Stimulated activated memory B cell treated with anti-CD40 and anti-IgM and Interleukin-4, amounts not matched to agents 10 μg/mL and 1 μg/mL and 100 μg/mL, for 72 hours (primary cell): ENCODE measurements around the gene CHRNE.
"Not testable (repeated sequence)": the region's sequence is repeated elsewhere in the genome, so short reads cannot be mapped to it uniquely, and the experiment has no call there.

Source experiments
- ATAC-seq: fragments of 150-1000 bp; cut with Tn5 transposase; 2 replicates; pipeline ENCODE4 v1.10.0; 2021
- H3K27ac Mint-ChIP-seq: one replicate; pipeline ENCODE4 v1.8.0; 2022; ENCODE audit warnings: mild to moderate bottlenecking, mixed read lengths
- H3K27me3 Mint-ChIP-seq: one replicate; pipeline ENCODE4 v1.8.0; 2022; ENCODE audit warnings: mixed read lengths
- H3K36me3 Mint-ChIP-seq: one replicate; pipeline ENCODE4 v1.8.0; 2022; ENCODE audit warnings: mixed read lengths
- H3K4me1 Mint-ChIP-seq: one replicate; pipeline ENCODE4 v1.8.0; 2022; ENCODE audit warnings: mixed read lengths
- H3K4me3 Mint-ChIP-seq: one replicate; pipeline ENCODE4 v1.8.0; 2022; ENCODE audit warnings: mild to moderate bottlenecking, moderate library complexity, mixed read lengths
- H3K9me3 Mint-ChIP-seq: one replicate; pipeline ENCODE4 v1.8.0; 2022; ENCODE audit warnings: mixed read lengths

Gene CHRNE

GRCh38 chr17:4891411-4892410, 11.2 kb downstream of the CHRNE start:
- ATAC-seq: no peak
- no peaks in the 10 kb centered on the region for H3K27me3 Mint-ChIP-seq
- no peak overlapping the region for H3K4me3 Mint-ChIP-seq
- H3K9me3 Mint-ChIP-seq: no peaks in the 10 kb centered on the region
- H3K4me1 Mint-ChIP-seq: no peaks in the 10 kb centered on the region
- peaks cover 80% of the 10 kb centered on the region for H3K36me3 Mint-ChIP-seq
- no peak overlapping the region for H3K27ac Mint-ChIP-seq

- Mint-ChIP-seq H3K27ac (no peak overlapping the region), H3K9me3 (no peaks in the 10 kb centered on the region), H3K4me3 (no peak overlapping the region), H3K27me3 (no peaks in the 10 kb centered on the region), H3K36me3 (peaks cover 63% of the 10 kb centered on the region), H3K4me1 (no peaks in the 10 kb centered on the region)
- no peak for ATAC-seq
Measured at GRCh38 chr17:4887581-4887980, 15.3 kb downstream of the CHRNE start.

GRCh38 chr17:4886830-4887229, 16.1 kb downstream of the CHRNE start:
- Mint-ChIP-seq H3K4me1 (peaks cover 4% of the 10 kb centered on the region), H3K27ac (peak overlapping the region; percentile 20), H3K36me3 (peaks cover 58% of the 10 kb centered on the region), H3K27me3 (no peaks in the 10 kb centered on the region), H3K4me3 (no peak overlapping the region), H3K9me3 (no peaks in the 10 kb centered on the region)
- no peak for ATAC-seq

GRCh38 chr17:4884489-4884888, 18.4 kb downstream of the CHRNE start:
- H3K27ac Mint-ChIP-seq: no peak overlapping the region

GRCh38 chr17:4881761-4882555, 20.9 kb downstream of the CHRNE start:
- no peak overlapping the region for H3K27ac Mint-ChIP-seq
- peaks cover 54% of the 10 kb centered on the region for H3K36me3 Mint-ChIP-seq
- peaks cover 16% of the 10 kb centered on the region for H3K4me1 Mint-ChIP-seq
- no peaks in the 10 kb centered on the region for H3K27me3 Mint-ChIP-seq
- peak; percentile 84 for ATAC-seq
- H3K4me3 Mint-ChIP-seq: no peak overlapping the region
- no peaks in the 10 kb centered on the region for H3K9me3 Mint-ChIP-seq

More at GRCh38 chr17:4884489-4884888, 18.4 kb downstream of the CHRNE start:
- no peaks in the 10 kb centered on the region for H3K27me3 Mint-ChIP-seq
- no peaks in the 10 kb centered on the region for H3K9me3 Mint-ChIP-seq
- peaks cover 10% of the 10 kb centered on the region for H3K4me1 Mint-ChIP-seq
- no peak overlapping the region for H3K4me3 Mint-ChIP-seq
- no peak for ATAC-seq
- peaks cover 49% of the 10 kb centered on the region for H3K36me3 Mint-ChIP-seq

- Mint-ChIP-seq H3K36me3 (peaks cover 43% of the 10 kb centered on the region), H3K4me1 (peaks cover 16% of the 10 kb centered on the region), H3K4me3 (no peak overlapping the region), H3K27ac (no peak overlapping the region), H3K27me3 (no peaks in the 10 kb centered on the region), H3K9me3 (no peaks in the 10 kb centered on the region)
- ATAC-seq: no peak
Measured at GRCh38 chr17:4880857-4881256, 22.0 kb downstream of the CHRNE start.

- H3K27me3 Mint-ChIP-seq: no peaks in the 10 kb centered on the region
- no peak overlapping the region for H3K27ac Mint-ChIP-seq
Measured at GRCh38 chr17:4879601-4880000, 23.3 kb downstream of the CHRNE start.

GRCh38 chr17:4877089-4877488, 25.8 kb downstream of the CHRNE start:
- Mint-ChIP-seq H3K27ac (no peak overlapping the region), H3K4me3 (no peak overlapping the region), H3K9me3 (no peaks in the 10 kb centered on the region), H3K36me3 (peaks cover 41% of the 10 kb centered on the region), H3K4me1 (peaks cover 14% of the 10 kb centered on the region), H3K27me3 (no peaks in the 10 kb centered on the region)
- ATAC-seq: no peak

More at GRCh38 chr17:4879601-4880000, 23.3 kb downstream of the CHRNE start:
- no peaks in the 10 kb centered on the region for H3K9me3 Mint-ChIP-seq
- no peak overlapping the region for H3K4me3 Mint-ChIP-seq
- H3K4me1 Mint-ChIP-seq: peaks cover 16% of the 10 kb centered on the region
- peaks cover 31% of the 10 kb centered on the region for H3K36me3 Mint-ChIP-seq
- no peak for ATAC-seq

- H3K9me3 Mint-ChIP-seq: no peaks in the 10 kb centered on the region
- ATAC-seq: no peak
- no peaks in the 10 kb centered on the region for H3K27me3 Mint-ChIP-seq
- H3K4me1 Mint-ChIP-seq: no peaks in the 10 kb centered on the region
- H3K36me3 Mint-ChIP-seq: peaks cover 12% of the 10 kb centered on the region
- no peak overlapping the region for H3K27ac Mint-ChIP-seq
- H3K4me3 Mint-ChIP-seq: no peak overlapping the region
Measured at GRCh38 chr17:4872786-4873185, 30.1 kb downstream of the CHRNE start.

- Mint-ChIP-seq H3K27ac (no peak overlapping the region), H3K4me1 (no peaks in the 10 kb centered on the region), H3K9me3 (no peaks in the 10 kb centered on the region), H3K36me3 (peaks cover 12% of the 10 kb centered on the region), H3K27me3 (no peaks in the 10 kb centered on the region), H3K4me3 (no peak overlapping the region)
- no peak for ATAC-seq
Measured at GRCh38 chr17:4870855-4871254, 32.0 kb downstream of the CHRNE start.

GRCh38 chr17:4869058-4869998, 33.6 kb downstream of the CHRNE start:
- not testable (repeated sequence) for H3K4me1 Mint-ChIP-seq, H3K27ac Mint-ChIP-seq, H3K27me3 Mint-ChIP-seq, ATAC-seq, H3K36me3 Mint-ChIP-seq, H3K9me3 Mint-ChIP-seq, H3K4me3 Mint-ChIP-seq

- H3K4me1 Mint-ChIP-seq, H3K27me3 Mint-ChIP-seq, H3K4me3 Mint-ChIP-seq, H3K27ac Mint-ChIP-seq, H3K36me3 Mint-ChIP-seq, ATAC-seq, H3K9me3 Mint-ChIP-seq: not testable (repeated sequence)
Measured at GRCh38 chr17:4867535-4867934, 35.4 kb downstream of the CHRNE start.

GRCh38 chr17:4863321-4863720, 39.6 kb downstream of the CHRNE start:
- H3K9me3 Mint-ChIP-seq: no peaks in the 10 kb centered on the region
- no peak for ATAC-seq
- no peaks in the 10 kb centered on the region for H3K4me1 Mint-ChIP-seq
- H3K27me3 Mint-ChIP-seq: no peaks in the 10 kb centered on the region
- peaks cover 7% of the 10 kb centered on the region for H3K36me3 Mint-ChIP-seq
- H3K27ac Mint-ChIP-seq: no peak overlapping the region
- no peak overlapping the region for H3K4me3 Mint-ChIP-seq

- ATAC-seq: no peak
- Mint-ChIP-seq H3K27ac (no peak overlapping the region), H3K9me3 (no peaks in the 10 kb centered on the region), H3K4me3 (no peak overlapping the region), H3K36me3 (peaks cover 7% of the 10 kb centered on the region), H3K4me1 (peaks cover 4% of the 10 kb centered on the region), H3K27me3 (no peaks in the 10 kb centered on the region)
Measured at GRCh38 chr17:4862720-4863119, 40.2 kb downstream of the CHRNE start.

GRCh38 chr17:4861052-4861451, 41.8 kb downstream of the CHRNE start:
- no peak for ATAC-seq
- H3K9me3 Mint-ChIP-seq: no peaks in the 10 kb centered on the region
- no peaks in the 10 kb centered on the region for H3K27me3 Mint-ChIP-seq
- H3K4me3 Mint-ChIP-seq: no peak overlapping the region
- peaks cover 18% of the 10 kb centered on the region for H3K36me3 Mint-ChIP-seq
- H3K4me1 Mint-ChIP-seq: peaks cover 16% of the 10 kb centered on the region
- H3K27ac Mint-ChIP-seq: no peak overlapping the region
